ENCODE results near the gene STARD7. TPM values are rescaled to one million over a fixed set of nuclear protein-coding genes. Genes with fewer than 3 reads are reported as not detected.

The STARD7 gene
- polyA plus RNA-seq, 1 donor (not counting 4 experiments of a cell fraction or from before 2014, with no cell fraction given): 73.4 TPM

- Histone ChIP-seq H3K79me2 (ENCODE audit: control insufficient read depth, insufficient read depth, low read length) (no peaks in the 10 kb centered on the region), H3K27ac (ENCODE audit: control insufficient read depth, insufficient read depth, low read length) (peak overlapping the region; percentile 72)
- peak; percentile 36 for FAIRE-seq
Measured at GRCh38 chr2:96241900-96242611, 33.4 kb upstream of the STARD7 start.

GRCh38 chr2:96241227-96241626 lies 32.6 kb upstream of the STARD7 start:
- Histone ChIP-seq H3K9me3 (ENCODE audit: control insufficient read depth, low read depth, low read length) (no peaks in the 10 kb centered on the region), H3K9me1 (ENCODE audit: control insufficient read depth, extremely low read depth, insufficient read depth, low read length) (peaks cover 2% of the 10 kb centered on the region), H3K27me3 (ENCODE audit: control insufficient read depth, extremely low read depth, insufficient read depth, low read length) (no peaks in the 10 kb centered on the region), H3K4me3 (ENCODE audit: control insufficient read depth in 2 of 3, extremely low read depth in 1 of 3, insufficient read depth in 2 of 3, low read depth in 1 of 3, low read length in 3 of 3) (no peak overlapping the region), H4K20me1 (ENCODE audit: control insufficient read depth, extremely low read depth, insufficient read depth, low read length) (no peaks in the 10 kb centered on the region), H3K27ac (ENCODE audit: control insufficient read depth, insufficient read depth, low read length) (no peak overlapping the region), H3K36me3 (ENCODE audit: control insufficient read depth in 2 of 2, extremely low read depth in 1 of 2, insufficient read depth in 2 of 2, low read length in 2 of 2) (no peaks in the 10 kb centered on the region), H3K4me2 (ENCODE audit: control insufficient read depth, extremely low read depth, insufficient read depth, low read depth, low read length) (peak overlapping the region; percentile 1), H3K9ac (ENCODE audit: control insufficient read depth, extremely low read depth, insufficient read depth, low read length) (no peak overlapping the region), H2AFZ (ENCODE audit: control insufficient read depth, low read length) (no peak overlapping the region), H3K79me2 (ENCODE audit: control insufficient read depth, insufficient read depth, low read length) (no peaks in the 10 kb centered on the region), H3K4me1 (ENCODE audit: control insufficient read depth, extremely low read depth, insufficient read depth, low read length) (peaks cover 28% of the 10 kb centered on the region)
- dilution Hi-C loops (cut with MboI; ENCODE audit: extremely low pct_ligation_motif_present, low sequenced_read_pairs): no loop called here
- FAIRE-seq: no peak
- no peak for DNase-seq (ENCODE audit: low read depth, low spot score)
- TF ChIP-seq CTCF (optimal IDR thresholded peaks at IDR 0.05 in 1 of 3, IDR thresholded peaks at IDR 0.05 in 1 of 3, conservative IDR thresholded peaks at IDR 0.05 in 1 of 3; ENCODE audit: extremely low read depth in 1 of 3, insufficient read depth in 2 of 3, low read length in 3 of 3): no peak
- no peak for TF ChIP-seq EZH2 (IDR thresholded peaks at IDR 0.05; ENCODE audit: low read length)

More at GRCh38 chr2:96241900-96242611, 33.4 kb upstream of the STARD7 start:
- no peak overlapping the region for H3K4me3 ChIP-seq (ENCODE audit: control insufficient read depth in 2 of 3, extremely low read depth in 1 of 3, insufficient read depth in 2 of 3, low read depth in 1 of 3, low read length in 3 of 3)
- H3K4me2 ChIP-seq (ENCODE audit: control insufficient read depth, extremely low read depth, insufficient read depth, low read depth, low read length): peak overlapping the region; percentile 24
- H3K9me3 ChIP-seq (ENCODE audit: control insufficient read depth, low read depth, low read length): no peaks in the 10 kb centered on the region
- no peaks in the 10 kb centered on the region for H3K36me3 ChIP-seq (ENCODE audit: control insufficient read depth in 2 of 2, extremely low read depth in 1 of 2, insufficient read depth in 2 of 2, low read length in 2 of 2)
- no peaks in the 10 kb centered on the region for H3K27me3 ChIP-seq (ENCODE audit: control insufficient read depth, extremely low read depth, insufficient read depth, low read length)
- TF ChIP-seq EZH2 (IDR thresholded peaks at IDR 0.05; ENCODE audit: low read length) (no peak), CTCF (optimal IDR thresholded peaks at IDR 0.05 in 1 of 3, IDR thresholded peaks at IDR 0.05 in 1 of 3, conservative IDR thresholded peaks at IDR 0.05 in 1 of 3; ENCODE audit: extremely low read depth in 1 of 3, insufficient read depth in 2 of 3, low read length in 3 of 3) (no peak)
- no peaks in the 10 kb centered on the region for H4K20me1 ChIP-seq (ENCODE audit: control insufficient read depth, extremely low read depth, insufficient read depth, low read length)
- no peak for DNase-seq (ENCODE audit: low read depth, low spot score)
- H3K4me1 ChIP-seq (ENCODE audit: control insufficient read depth, extremely low read depth, insufficient read depth, low read length): peaks cover 28% of the 10 kb centered on the region
- dilution Hi-C loops (cut with MboI; ENCODE audit: extremely low pct_ligation_motif_present, low sequenced_read_pairs): no loop called here
- H2AFZ ChIP-seq (ENCODE audit: control insufficient read depth, low read length): peak overlapping the region; percentile 34
- H3K9me1 ChIP-seq (ENCODE audit: control insufficient read depth, extremely low read depth, insufficient read depth, low read length): peaks cover 2% of the 10 kb centered on the region
- no peak overlapping the region for H3K9ac ChIP-seq (ENCODE audit: control insufficient read depth, extremely low read depth, insufficient read depth, low read length)
